RWPE2 (cell line): ENCODE measurements around the gene RD3L.

Experiments used
- ATAC-seq: fragments of 200-7000 bp; cut with Tn5 transposase; 3 replicates; pipeline ENCODE4 v1.9.1; 2021; ENCODE audit warnings: low read depth
- DNase-seq: peaks from one replicate; pipeline ENCODE4 v3.0.0-alpha.2; 2020; ENCODE audit warnings: low spot score
- H3K27ac ChIP-seq: fragments of 450-650 bp; 2 replicates; pipeline ENCODE4 v1.5.1; 2017; ENCODE audit warnings: mild to moderate bottlenecking; ENCODE audit not compliant: poor library complexity, severe bottlenecking
- H3K27me3 ChIP-seq: fragments of 250-450 bp; sonication (Bioruptor Pico); 2 replicates; pipeline ENCODE4 v1.5.1; 2021; ENCODE audit warnings: mild to moderate bottlenecking, moderate library complexity; ENCODE audit not compliant: insufficient read depth, poor library complexity, severe bottlenecking
- H3K36me3 ChIP-seq: fragments of 250-450 bp; sonication (Bioruptor Pico); 2 replicates; pipeline ENCODE4 v1.5.1; 2020; ENCODE audit warnings: low read depth, mild to moderate bottlenecking, moderate library complexity
- H3K4me1 ChIP-seq: fragments of 250-450 bp; sonication (Bioruptor Pico); 2 replicates; pipeline ENCODE4 v1.5.1; 2021; ENCODE audit warnings: mild to moderate bottlenecking, moderate library complexity; ENCODE audit not compliant: insufficient read depth, poor library complexity, severe bottlenecking
- H3K4me3 ChIP-seq: fragments of 250-450 bp; sonication (Bioruptor Pico); 2 replicates; pipeline ENCODE4 v1.5.1; 2021; ENCODE audit warnings: mild to moderate bottlenecking, moderate library complexity; ENCODE audit not compliant: severe bottlenecking
- H3K9me3 ChIP-seq: fragments of 250-450 bp; sonication (Bioruptor Pico); 2 replicates; pipeline ENCODE4 v1.5.1; 2021; ENCODE audit warnings: mild to moderate bottlenecking, moderate library complexity; ENCODE audit not compliant: severe bottlenecking
- CTCF ChIP-seq: fragments of 450-650 bp; IDR thresholded peaks from one replicate; pipeline ENCODE4 v1.5.1; 2017; ENCODE audit warnings: mild to moderate bottlenecking, moderate library complexity; ENCODE audit not compliant: poor library complexity, severe bottlenecking

The RD3L gene

GRCh38 chr14:103897075-103897947, 45.0 kb downstream of the RD3L start:
- DNase-seq (no peak), ATAC-seq (no peak)
- Histone ChIP-seq H3K36me3 (no peaks in the 10 kb centered on the region), H3K9me3 (no peaks in the 10 kb centered on the region), H3K27ac (no peak overlapping the region), H3K4me1 (peaks cover 5% of the 10 kb centered on the region), H3K27me3 (no peaks in the 10 kb centered on the region), H3K4me3 (no peak overlapping the region)
- no peak for TF ChIP-seq CTCF

DNA sequence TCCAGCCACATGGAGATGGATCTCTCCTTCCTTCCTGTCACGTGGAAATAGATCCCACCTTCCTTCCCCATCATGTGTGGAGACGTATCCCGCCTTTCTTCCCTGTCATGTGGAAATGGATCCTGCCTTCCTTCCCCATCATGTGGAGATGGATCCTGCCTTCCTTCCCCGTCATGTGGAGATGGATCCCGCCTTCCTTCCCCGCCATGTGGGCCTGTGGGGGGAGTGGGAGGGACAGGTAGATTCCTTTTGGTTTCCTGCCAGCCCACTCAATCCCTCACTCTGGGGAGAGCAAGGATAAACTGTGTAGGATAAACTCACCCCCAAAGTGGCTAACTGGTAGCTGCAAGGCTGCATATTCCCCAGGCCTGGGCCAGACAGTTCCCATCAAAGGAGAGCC, 45.8 kb downstream of the RD3L start:
- Histone ChIP-seq H3K9me3 (no peaks in the 10 kb centered on the region), H3K4me1 (peaks cover 5% of the 10 kb centered on the region), H3K27me3 (no peaks in the 10 kb centered on the region), H3K4me3 (no peak overlapping the region), H3K36me3 (no peaks in the 10 kb centered on the region), H3K27ac (no peak overlapping the region)
- ATAC-seq (no peak), DNase-seq (no peak)
- no peak for TF ChIP-seq CTCF

GRCh38 chr14:103894723-103895059, 47.6 kb downstream of the RD3L start:
- no peak for ATAC-seq

DNA sequence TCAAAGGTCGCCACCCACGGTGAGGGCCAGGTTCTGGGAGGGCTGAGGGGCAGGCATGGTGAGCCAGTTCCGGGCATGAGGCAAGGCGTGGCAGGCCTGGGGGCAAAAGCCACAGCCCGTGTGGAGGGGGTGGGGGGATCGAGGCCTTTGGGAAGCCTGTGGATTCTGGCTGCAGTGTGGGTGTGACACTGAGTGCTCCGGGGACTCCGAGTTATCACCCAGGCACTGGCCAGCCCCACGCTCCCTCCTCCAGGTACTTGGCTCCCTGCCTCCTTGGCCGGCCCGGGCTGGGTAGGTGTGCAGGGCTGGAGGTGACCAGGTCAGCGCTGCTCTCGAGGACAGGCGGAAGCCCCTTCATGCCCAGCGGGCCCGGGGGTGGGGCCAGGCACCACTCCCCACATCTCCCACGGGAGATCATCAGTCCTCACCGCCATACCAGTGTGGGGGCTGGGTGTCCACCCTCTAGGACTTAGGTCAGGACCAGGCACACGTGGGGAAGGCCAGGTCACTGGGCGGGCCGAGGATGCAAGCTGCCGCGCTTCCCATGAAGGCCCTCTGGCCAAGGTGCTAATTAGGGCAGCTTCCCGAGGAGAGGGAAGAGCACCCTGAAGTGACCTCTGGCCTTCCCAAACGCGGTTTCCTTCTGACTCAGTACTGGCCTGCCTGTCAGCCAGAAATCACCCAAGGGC, 48.2 kb downstream of the RD3L start:
- Histone ChIP-seq H3K27me3 (no peaks in the 10 kb centered on the region), H3K9me3 (no peaks in the 10 kb centered on the region), H3K27ac (no peak overlapping the region), H3K4me1 (peaks cover 13% of the 10 kb centered on the region), H3K4me3 (no peak overlapping the region), H3K36me3 (no peaks in the 10 kb centered on the region)
- DNase-seq (no peak), ATAC-seq (no peak)
- TF ChIP-seq CTCF: no peak

More at GRCh38 chr14:103894723-103895059, 47.6 kb downstream of the RD3L start:
- Histone ChIP-seq H3K27ac (no peak overlapping the region), H3K36me3 (no peaks in the 10 kb centered on the region), H3K4me1 (peaks cover 8% of the 10 kb centered on the region), H3K4me3 (no peak overlapping the region), H3K27me3 (no peaks in the 10 kb centered on the region), H3K9me3 (no peaks in the 10 kb centered on the region)
- no peak for DNase-seq
- TF ChIP-seq CTCF: no peak

- no peaks in the 10 kb centered on the region for H3K27me3 ChIP-seq
- DNase-seq (no peak), ATAC-seq (no peak)
- no peaks in the 10 kb centered on the region for H3K36me3 ChIP-seq
- H3K4me3 ChIP-seq: no peak overlapping the region
- peaks cover 14% of the 10 kb centered on the region for H3K4me1 ChIP-seq
- no peak overlapping the region for H3K27ac ChIP-seq
- H3K9me3 ChIP-seq: no peaks in the 10 kb centered on the region
- no peak for TF ChIP-seq CTCF
These were observed 50.1 kb downstream of the RD3L start for GRCh38 chr14:103892247-103892646.
